ENCODE results near the gene TNFAIP8.
A peak's percentile ranks its signal among the peaks of the same experiment; 100 is the strongest.

The TNFAIP8 gene

DNA sequence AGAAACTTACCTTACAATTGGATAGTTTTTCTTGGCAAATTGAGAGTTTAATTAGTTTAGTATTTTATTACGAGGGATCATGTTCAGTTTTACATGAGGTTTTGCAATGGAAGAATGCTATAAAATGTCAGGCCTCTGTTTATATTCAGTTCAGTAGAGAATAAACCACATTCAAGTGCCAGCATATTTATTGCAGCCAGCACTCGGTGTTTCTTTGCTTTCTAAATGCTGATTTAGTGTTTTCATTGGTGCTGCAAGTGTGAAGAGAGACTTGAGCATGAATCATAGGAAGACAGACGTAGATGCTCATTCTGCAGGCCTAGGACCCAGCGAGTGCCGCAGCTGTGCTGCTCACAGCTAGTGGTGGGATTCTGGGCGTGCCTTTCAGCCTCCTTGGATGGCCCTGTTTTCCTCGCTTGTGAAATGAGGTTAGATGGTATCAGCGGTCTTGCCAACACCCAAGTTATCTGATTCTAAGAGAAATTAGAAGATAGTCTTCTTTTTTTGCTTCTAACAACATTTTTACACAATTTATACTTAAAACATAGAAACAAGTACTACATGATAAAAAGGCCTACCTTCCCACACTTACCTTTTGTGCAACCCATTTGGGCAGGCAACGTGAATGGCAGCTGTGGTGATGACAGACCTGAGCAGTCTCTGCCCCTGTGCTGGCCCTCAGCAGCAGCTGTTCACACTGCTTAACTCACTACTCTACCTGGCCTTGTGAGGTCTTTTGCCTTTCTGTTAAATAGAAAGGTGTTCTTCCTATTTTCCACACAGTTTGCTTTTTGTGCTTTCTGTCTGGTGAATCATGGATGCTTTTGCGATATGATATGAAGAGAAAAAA lies 26.8 kb upstream of the TNFAIP8 start:
- peak in 1 of 3 donors; percentile 50 for DNase-seq (ENCODE audit: low read depth in 3 of 3)

- no peak for DNase-seq (ENCODE audit: low read depth in 3 of 3)
Observed at GRCh38 chr5:119329666-119330065, 26.2 kb upstream of the TNFAIP8 start.

- DNase-seq (ENCODE audit: low read depth in 3 of 3), result no peak
Observed at GRCh38 chr5:119330367-119331183, 25.2 kb upstream of the TNFAIP8 start.

DNA sequence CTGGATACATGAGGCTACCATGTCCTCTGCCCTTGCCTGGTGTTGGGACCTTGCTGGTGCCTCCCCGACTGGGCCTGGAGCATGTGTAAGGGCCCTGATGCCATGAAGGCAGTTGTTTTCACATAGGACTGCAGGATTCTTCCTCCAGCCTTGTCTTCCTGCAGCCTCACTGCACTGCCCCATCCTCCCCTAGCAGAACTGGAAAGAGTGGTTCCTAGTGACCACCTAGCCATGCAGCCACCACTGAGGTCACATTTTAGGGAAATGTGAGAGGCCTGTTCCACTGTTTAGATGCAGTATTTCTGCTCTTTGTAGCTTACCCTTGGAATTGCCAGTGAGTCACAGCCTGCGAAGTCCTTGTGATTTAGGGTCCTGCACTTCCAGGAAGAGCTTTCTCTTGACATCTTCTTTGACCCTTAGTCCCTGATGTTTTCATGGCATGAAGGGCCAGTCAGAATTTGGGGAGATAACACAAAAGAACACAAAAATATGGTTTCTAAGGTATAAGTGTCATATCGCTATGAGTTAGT lies 24.2 kb upstream of the TNFAIP8 start:
- no peak for DNase-seq (ENCODE audit: low read depth in 3 of 3)

- no peak for DNase-seq (ENCODE audit: low read depth in 3 of 3)
Observed at GRCh38 chr5:119332208-119332607, 23.6 kb upstream of the TNFAIP8 start.

- no peak for DNase-seq (ENCODE audit: low read depth in 3 of 3)
Observed at GRCh38 chr5:119332978-119333401, 22.8 kb upstream of the TNFAIP8 start.

DNA sequence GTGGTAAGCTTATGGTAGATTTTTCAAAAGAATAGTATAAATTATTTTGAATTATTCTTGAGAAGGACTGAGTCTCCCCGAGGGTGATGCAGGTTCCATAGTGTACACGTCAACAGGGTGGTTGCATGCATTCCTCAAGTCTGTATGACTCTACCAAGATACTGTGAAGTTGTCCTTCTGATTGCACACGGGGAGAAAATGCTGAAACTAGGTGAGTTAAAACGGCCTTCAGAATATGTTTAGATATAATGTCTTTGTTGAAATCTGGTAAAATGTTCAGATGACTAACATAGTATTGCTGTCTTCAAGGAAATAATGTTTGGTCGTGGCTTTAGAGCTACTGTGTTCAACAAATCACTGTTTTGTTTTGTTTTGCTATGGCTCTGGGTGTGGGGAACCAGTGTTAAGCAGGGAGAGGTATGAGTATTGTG lies 22.4 kb upstream of the TNFAIP8 start:
- no peak for DNase-seq (ENCODE audit: low read depth in 3 of 3)

DNA sequence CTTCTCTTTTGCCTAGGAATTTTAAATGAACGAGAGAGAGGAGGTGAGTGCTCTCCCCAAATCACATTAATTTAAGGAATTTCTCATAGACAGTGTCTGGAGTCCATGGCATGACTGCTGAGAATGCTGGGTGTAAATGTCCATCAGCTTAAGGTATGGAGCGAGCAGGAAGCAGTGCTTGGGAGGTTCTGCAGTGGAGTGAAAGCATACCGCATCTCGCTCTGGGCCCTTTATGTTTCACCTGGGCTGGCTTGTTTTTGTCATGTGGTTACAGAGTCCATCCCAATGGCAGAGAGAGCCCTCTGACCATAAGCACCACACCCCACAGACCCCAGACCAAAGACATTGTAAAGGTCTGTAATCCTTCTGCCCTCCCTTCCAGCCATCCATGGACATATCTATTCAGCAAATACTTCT lies 20.6 kb upstream of the TNFAIP8 start:
- DNase-seq (ENCODE audit: low read depth in 3 of 3), result no peak

DNA sequence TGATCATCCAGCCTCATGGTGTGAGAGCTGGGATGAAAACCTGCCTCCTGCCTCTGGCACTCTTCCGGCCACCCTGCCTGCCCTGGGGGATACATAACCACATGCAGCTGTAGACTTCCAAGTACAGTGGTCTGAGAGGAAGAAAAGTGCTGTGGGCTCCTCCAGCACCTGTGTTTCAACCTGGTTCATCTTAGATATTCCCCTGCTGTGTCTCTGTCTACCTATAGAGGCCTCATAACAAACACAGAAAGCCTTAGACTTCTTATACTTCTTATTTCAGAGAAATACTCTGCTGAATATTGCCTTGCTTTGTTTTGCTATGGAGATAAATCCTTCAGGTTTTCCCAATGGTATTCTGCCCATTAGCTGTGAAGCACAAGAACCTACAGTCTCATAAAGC lies 19.6 kb upstream of the TNFAIP8 start:
- no peak for DNase-seq (ENCODE audit: low read depth in 3 of 3)

- no peak for DNase-seq (ENCODE audit: low read depth in 3 of 3)
Observed at GRCh38 chr5:119336845-119337580, 18.8 kb upstream of the TNFAIP8 start.

GRCh38 chr5:119338326-119338946 lies 17.4 kb upstream of the TNFAIP8 start:
- DNase-seq (ENCODE audit: low read depth in 3 of 3), result no peak

DNA sequence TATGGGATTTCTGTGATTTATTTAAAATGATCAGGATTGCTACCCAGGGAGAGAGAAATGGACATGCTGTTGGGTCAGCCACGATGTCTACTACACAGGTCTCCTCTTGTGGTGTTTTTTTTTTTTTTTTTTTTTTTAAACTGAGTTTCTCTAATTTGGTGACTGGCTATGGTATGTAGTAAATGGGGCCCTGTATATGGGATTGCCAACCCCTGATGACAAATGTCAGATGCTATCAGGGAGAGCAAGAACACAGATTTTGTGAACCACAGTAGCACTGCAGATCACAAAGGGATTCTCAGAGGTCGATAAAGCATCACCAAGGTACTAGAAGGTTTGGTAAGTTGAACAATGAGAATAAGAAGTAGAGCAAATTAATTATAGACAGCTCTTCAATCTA lies 16.5 kb upstream of the TNFAIP8 start:
- DNase-seq (ENCODE audit: low read depth in 3 of 3), result no peak

DNA sequence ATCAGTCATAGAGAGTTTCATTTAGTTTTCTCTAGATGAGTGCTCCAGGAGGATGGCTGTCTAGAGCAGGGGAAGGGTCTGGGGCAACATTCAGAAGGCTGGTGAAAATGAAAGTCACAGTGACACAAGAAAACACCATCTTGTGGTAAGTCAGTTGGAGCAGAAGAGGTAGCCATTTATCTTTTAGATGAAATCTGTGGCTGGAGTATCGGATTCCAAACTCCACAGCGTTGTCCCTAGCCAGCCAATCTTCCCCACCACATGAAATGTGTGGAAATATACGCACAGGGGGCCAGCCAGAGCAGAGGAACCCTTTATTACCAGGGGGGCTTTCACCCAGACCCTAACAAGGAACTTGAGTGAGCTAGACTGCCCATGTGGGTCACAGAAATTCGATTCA lies 15.9 kb upstream of the TNFAIP8 start:
- no peak for DNase-seq (ENCODE audit: low read depth in 3 of 3)

DNA sequence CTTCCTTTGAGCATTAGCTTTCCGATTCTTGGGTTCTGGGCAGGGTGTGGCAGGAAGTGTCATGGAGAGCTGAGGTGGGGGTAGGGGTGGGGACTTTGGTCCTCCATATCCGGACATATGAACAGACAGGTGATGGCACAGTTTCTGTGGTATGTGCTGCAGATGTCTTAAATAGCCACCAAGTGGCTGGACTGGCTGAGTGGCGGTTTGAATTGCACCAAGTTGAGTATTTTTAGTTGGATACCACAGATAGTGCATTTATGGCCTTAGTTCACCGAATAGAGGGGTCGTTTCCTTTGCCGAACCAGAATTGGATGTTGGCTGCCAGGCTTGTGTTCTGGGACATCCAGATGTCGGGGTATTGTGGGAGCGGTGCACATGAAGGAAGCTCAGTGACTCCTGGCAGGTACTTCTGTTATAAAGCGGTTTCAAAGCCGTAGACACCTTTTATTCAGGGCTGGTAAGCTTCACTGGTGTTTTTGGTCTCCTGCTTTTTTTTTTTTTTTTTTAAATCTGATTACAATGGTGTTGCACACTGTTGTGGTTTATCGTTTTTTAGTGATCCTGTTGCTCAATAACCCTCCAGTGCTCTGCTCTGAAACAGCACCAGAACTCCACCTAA lies 15.1 kb upstream of the TNFAIP8 start:
- no peak for DNase-seq (ENCODE audit: low read depth in 3 of 3)

GRCh38 chr5:119341452-119342349 lies 14.1 kb upstream of the TNFAIP8 start:
- no peak for DNase-seq (ENCODE audit: low read depth in 3 of 3)

- DNase-seq (ENCODE audit: low read depth in 3 of 3), result no peak
Observed at GRCh38 chr5:119342406-119342805, 13.4 kb upstream of the TNFAIP8 start.

GRCh38 chr5:119343052-119343451 lies 12.8 kb upstream of the TNFAIP8 start:
- no peak for DNase-seq (ENCODE audit: low read depth in 3 of 3)

GRCh38 chr5:119343766-119344165 lies 12.1 kb upstream of the TNFAIP8 start:
- peak in 2 of 3 donors; percentile 55 for DNase-seq (ENCODE audit: low read depth in 3 of 3)

DNA sequence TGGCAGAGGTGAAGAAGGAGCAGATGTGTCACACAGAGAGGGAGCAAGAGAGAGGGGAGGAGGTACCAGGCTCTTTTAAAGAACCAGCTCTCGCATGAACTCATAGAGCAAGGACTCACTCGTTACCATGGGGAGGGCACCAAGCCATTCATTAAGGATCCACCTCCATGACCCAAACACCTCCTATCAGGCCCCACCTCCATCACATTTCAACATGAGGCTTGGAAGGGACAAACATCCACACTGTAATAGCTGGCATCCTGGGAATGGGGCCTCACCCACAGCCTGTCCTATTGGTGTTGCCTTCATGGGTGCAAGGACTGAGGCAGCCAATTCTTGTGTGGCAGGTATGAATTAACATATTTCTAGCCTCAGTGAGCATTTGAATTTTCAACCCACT lies 11.6 kb upstream of the TNFAIP8 start:
- DNase-seq (ENCODE audit: low read depth in 3 of 3), result no peak

DNA sequence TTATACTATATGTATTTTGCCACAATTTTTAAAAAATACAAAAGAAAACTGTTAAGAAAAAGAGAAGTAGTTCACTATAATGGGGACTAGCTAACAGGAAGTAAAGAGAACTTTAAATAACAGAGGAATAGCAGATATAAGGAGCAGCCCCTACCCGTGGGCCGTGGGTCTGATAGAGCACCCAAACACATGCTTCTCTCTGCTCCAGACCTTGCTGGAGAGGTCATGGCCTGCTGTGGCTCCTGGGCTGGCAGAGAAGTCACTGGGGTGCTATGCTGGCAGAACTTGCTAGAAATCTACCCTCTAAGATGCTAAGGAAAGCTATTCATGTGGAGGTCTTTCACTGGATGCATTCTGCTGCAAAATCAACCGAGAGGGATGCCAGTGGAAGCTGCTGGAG lies 10.0 kb upstream of the TNFAIP8 start:
- DNase-seq (ENCODE audit: low read depth in 3 of 3), result no peak

Data from stimulated activated CD4-positive, alpha-beta T cell treated with anti-CD3 and anti-CD28 coated beads, TNF-alpha, amount 100 ng/mL, for 48 hours (primary cell).